T-helper 17 cell (primary cell): ENCODE results near the gene C17orf100. TPM values are rescaled to one million over a fixed set of nuclear protein-coding genes. Genes with fewer than 3 reads are reported as not detected.
"Not testable (repeated sequence)": the region's sequence is repeated elsewhere in the genome, so short reads cannot be mapped to it uniquely, and the experiment has no call there.

ENCODE experiments used
- ATAC-seq: fragments of 150-1000 bp; cut with Tn5 transposase; 2 replicates; pipeline ENCODE4 v1.10.0; 2021; ENCODE audit warnings: mild to moderate bottlenecking, moderate library complexity
- DNase-seq, 3 donors: peaks; one replicate each; pipeline versions ENCODE4 v3.0.0 to v3.0.0-alpha.2; 2020 to 2021
- H3K9me3 ChIP-seq: one replicate; pipeline ENCODE4 v1.7.0; 2013; ENCODE audit warnings: low read length, mild to moderate bottlenecking; ENCODE audit not compliant: control insufficient read depth, poor library complexity, severe bottlenecking
- H3K27ac Mint-ChIP-seq: one replicate; pipeline ENCODE4 v1.8.0; 2022; ENCODE audit warnings: mild to moderate bottlenecking, moderate library complexity, mixed read lengths
- H3K27me3 Mint-ChIP-seq: one replicate; pipeline ENCODE4 v1.8.0; 2022; ENCODE audit warnings: mixed read lengths
- H3K36me3 Mint-ChIP-seq: one replicate; pipeline ENCODE4 v1.8.0; 2022; ENCODE audit warnings: low read depth, mixed read lengths
- H3K4me1 Mint-ChIP-seq: one replicate; pipeline ENCODE4 v1.8.0; 2022; ENCODE audit warnings: mild to moderate bottlenecking, mixed read lengths
- H3K4me3 Mint-ChIP-seq: one replicate; pipeline ENCODE4 v1.8.0; 2022; ENCODE audit warnings: mild to moderate bottlenecking, moderate library complexity, mixed read lengths
- total RNA-seq, 4 donors: library from RNA in 2 of 4; stranded (reverse) in 2 of 4; gene quantifications; one replicate each; pipeline ENCODE4 v1.2.3 and lab custom pipeline; 2022 to 2026

C17orf100 gene
- total RNA-seq, 2 donors from 2014 or later = 1.3 to 2.5 TPM

- no peak for ATAC-seq
- DNase-seq = no peak
- H3K27ac Mint-ChIP-seq = no peak overlapping the region
- peaks cover 2% of the 10 kb centered on the region for H3K36me3 Mint-ChIP-seq
- H3K9me3 ChIP-seq = no peaks in the 10 kb centered on the region
- H3K4me1 Mint-ChIP-seq = peaks cover 12% of the 10 kb centered on the region
- H3K27me3 Mint-ChIP-seq = peaks cover 47% of the 10 kb centered on the region
- H3K4me3 Mint-ChIP-seq = no peak overlapping the region
These were observed 30.1 kb downstream of the C17orf100 start for GRCh38 chr17:6681671-6682070.

DNA sequence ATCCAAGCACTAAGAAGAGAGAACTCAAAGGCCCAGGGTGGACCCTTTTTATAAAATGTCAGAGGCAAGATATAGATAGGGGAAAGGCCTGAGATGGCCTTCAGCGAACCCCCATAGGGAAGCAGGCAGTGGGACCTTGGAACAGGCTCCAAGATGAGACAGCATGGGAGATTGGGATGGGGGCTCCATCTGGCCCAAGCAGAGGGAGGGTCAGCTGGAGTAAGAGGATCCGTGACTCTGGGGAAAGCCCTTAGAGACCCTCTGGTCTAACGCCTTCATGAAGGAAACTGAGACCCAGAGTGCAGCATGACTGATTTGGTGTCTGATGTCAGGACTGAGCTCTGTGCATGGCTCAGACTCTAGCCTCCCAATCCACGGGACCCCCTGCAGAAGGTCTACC is 30.8 kb downstream of the C17orf100 start:
- Mint-ChIP-seq H3K27me3 (peaks cover 54% of the 10 kb centered on the region), H3K4me3 (no peak overlapping the region), H3K27ac (no peak overlapping the region), H3K36me3 (peaks cover 6% of the 10 kb centered on the region), H3K4me1 (peaks cover 15% of the 10 kb centered on the region)
- H3K9me3 ChIP-seq = no peaks in the 10 kb centered on the region
- ATAC-seq = no peak
- no peak for DNase-seq

DNA sequence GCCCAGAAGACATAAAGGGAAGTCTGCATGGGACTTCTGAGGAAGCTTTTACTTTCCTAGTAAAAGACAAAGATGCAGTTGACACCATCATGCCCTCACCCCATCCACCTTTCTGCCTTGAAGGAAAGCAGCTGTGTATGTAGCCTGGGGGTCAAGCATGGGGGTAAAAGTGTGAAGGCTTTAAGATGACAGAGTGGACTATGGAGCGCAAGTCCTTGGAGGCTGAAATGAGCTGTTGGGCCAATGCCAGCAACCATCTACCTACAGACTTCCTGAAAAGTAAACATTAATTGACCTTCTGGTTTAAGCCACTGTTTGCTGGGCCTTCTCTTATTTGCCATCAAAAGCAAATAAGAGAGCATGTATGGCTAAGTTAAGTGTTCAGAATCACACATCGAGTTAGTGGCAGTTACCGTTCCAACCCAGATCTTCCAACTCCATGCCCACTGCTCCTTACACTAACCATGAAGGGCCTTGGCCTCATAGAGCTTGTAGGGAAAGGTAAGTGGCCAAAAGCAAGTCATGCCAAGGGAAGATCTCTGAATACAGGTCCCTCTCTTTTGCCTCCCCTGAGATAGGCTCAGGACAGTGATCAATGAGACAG is 31.6 kb downstream of the C17orf100 start:
- Mint-ChIP-seq H3K4me3 (no peak overlapping the region), H3K36me3 (peaks cover 6% of the 10 kb centered on the region), H3K27ac (no peak overlapping the region), H3K4me1 (peaks cover 11% of the 10 kb centered on the region), H3K27me3 (peaks cover 56% of the 10 kb centered on the region)
- DNase-seq (no peak), ATAC-seq (no peak)
- no peaks in the 10 kb centered on the region for H3K9me3 ChIP-seq

DNA sequence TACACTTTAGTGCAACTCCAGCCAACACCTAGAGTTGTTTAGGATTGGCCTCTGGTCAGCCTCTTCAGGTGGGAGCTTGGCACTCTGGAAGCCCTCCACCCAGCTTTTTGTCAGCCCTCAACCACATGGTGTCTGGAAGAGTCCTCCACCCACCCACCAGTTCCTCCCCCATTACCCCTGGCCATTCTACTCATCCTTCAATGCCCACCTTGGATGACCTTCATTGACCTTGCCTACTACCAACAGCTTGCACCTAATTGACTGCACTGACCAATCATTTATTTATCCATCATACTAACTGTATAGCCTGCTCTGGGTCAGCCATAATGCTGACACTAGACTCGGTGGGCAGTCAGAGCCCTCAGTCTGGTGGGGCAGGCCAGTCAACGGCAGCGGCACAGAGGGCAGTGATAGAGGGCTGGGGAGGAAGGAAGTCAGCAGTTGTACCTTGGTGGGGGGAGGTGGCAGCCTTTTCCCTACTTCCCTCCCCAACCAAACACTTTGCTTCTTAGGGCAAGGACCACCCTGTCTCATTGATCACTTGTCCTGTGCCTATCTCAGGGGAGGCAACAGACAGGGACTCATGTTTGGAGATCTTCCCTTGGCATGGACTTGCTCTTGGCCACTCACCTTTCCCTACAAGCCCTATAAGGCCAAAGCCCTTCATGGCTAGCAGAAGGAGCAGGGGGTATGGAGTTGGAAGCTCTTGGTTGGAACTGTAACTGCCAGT is 32.3 kb downstream of the C17orf100 start:
- peaks cover 7% of the 10 kb centered on the region for H3K4me1 Mint-ChIP-seq
- ATAC-seq (no peak), DNase-seq (no peak)
- H3K9me3 ChIP-seq = no peaks in the 10 kb centered on the region
- H3K36me3 Mint-ChIP-seq = peaks cover 6% of the 10 kb centered on the region
- no peak overlapping the region for H3K27ac Mint-ChIP-seq
- H3K27me3 Mint-ChIP-seq = peaks cover 50% of the 10 kb centered on the region
- H3K4me3 Mint-ChIP-seq = no peak overlapping the region

DNA sequence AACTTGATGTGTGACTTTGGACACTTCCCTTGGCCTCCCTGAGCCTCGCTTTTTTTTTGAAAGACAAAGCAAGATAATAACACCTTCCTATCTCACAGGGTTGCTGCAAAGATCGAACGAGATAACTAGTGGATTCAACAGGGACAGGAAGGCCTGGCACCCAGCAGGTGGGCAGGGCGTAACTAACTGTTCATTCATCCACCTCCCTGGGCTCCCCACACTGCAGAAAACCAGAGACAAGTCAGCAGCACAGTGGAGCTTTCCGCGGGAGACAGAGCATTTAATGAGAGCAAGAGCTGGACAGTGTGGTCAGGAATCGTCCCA is 32.9 kb downstream of the C17orf100 start:
- no peak for ATAC-seq
- H3K4me1 Mint-ChIP-seq = peaks cover 7% of the 10 kb centered on the region
- no peak for DNase-seq
- H3K9me3 ChIP-seq = no peaks in the 10 kb centered on the region
- H3K27me3 Mint-ChIP-seq = peaks cover 48% of the 10 kb centered on the region
- H3K27ac Mint-ChIP-seq = no peak overlapping the region
- peaks cover 6% of the 10 kb centered on the region for H3K36me3 Mint-ChIP-seq
- no peak overlapping the region for H3K4me3 Mint-ChIP-seq

GRCh38 chr17:6684881-6685767 is 33.6 kb downstream of the C17orf100 start:
- no peak for DNase-seq
- peaks cover 55% of the 10 kb centered on the region for H3K27me3 Mint-ChIP-seq

GRCh38 chr17:6686026-6686425 is 34.5 kb downstream of the C17orf100 start:
- H3K9me3 ChIP-seq = no peaks in the 10 kb centered on the region
- DNase-seq (no peak), ATAC-seq (no peak)
- no peak overlapping the region for H3K4me3 Mint-ChIP-seq
- H3K27ac Mint-ChIP-seq = no peak overlapping the region
- H3K27me3 Mint-ChIP-seq = peaks cover 63% of the 10 kb centered on the region
- H3K4me1 Mint-ChIP-seq = peaks cover 7% of the 10 kb centered on the region
- peaks cover 6% of the 10 kb centered on the region for H3K36me3 Mint-ChIP-seq

More at GRCh38 chr17:6684881-6685767, 33.6 kb downstream of the C17orf100 start:
- Mint-ChIP-seq H3K36me3 (peaks cover 6% of the 10 kb centered on the region), H3K4me1 (peaks cover 7% of the 10 kb centered on the region), H3K27ac (no peak overlapping the region), H3K4me3 (no peak overlapping the region)
- H3K9me3 ChIP-seq = no peaks in the 10 kb centered on the region
- no peak for ATAC-seq

DNA sequence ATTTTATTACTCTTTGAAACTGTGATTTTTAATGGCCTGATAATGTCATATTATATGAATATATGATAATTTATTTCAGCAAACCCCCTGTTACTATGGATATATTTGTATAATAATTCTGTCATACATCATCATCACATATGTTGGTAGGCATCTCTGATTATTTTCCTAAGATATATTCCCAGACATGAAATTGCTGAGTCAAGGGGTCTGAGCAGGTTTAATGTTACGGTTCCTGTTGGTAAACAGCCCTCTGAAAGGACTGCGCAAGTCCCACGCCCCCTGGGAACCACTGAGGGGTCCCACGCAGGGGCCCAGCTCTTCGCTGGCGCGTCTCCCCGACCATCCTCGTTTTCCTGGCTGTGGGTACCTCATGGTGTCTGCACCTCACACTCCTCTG is 37.4 kb downstream of the C17orf100 start:
- no peak overlapping the region for H3K27ac Mint-ChIP-seq
- H3K4me3 Mint-ChIP-seq = no peak overlapping the region
- peaks cover 7% of the 10 kb centered on the region for H3K4me1 Mint-ChIP-seq

DNA sequence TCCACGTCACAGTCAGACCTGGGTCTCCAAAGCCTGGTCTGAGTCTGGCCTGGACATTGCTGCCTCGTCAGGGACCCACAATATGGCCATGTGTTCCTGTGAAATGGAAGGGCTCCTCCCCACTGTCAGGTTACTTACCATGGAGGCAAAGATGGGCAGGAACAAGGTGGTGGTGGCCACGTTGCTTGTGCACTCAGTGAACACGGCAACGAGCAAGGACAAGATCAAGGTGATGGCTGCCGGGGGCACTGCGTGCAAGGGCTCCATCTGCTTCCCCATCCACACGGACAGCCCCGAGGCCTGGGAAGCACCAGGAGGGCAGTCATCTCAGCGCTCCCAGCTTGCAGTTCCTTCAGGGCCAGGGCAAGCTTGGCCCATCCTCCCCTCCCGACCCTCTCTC is 39.1 kb downstream of the C17orf100 start:
- no peak overlapping the region for H3K27ac Mint-ChIP-seq
- no peak for DNase-seq
- H3K4me1 Mint-ChIP-seq = peaks cover 7% of the 10 kb centered on the region
- ATAC-seq = no peak
- peaks cover 83% of the 10 kb centered on the region for H3K27me3 Mint-ChIP-seq
- no peaks in the 10 kb centered on the region for H3K9me3 ChIP-seq
- peaks cover 3% of the 10 kb centered on the region for H3K36me3 Mint-ChIP-seq
- no peak overlapping the region for H3K4me3 Mint-ChIP-seq

More for the DNA sequence above, 37.4 kb downstream of the C17orf100 start:
- peaks cover 85% of the 10 kb centered on the region for H3K27me3 Mint-ChIP-seq
- no peaks in the 10 kb centered on the region for H3K9me3 ChIP-seq
- H3K36me3 Mint-ChIP-seq = peaks cover 6% of the 10 kb centered on the region
- DNase-seq (no peak), ATAC-seq (no peak)

- no peak overlapping the region for H3K4me3 Mint-ChIP-seq
- peaks cover 3% of the 10 kb centered on the region for H3K36me3 Mint-ChIP-seq
- H3K9me3 ChIP-seq = no peaks in the 10 kb centered on the region
- DNase-seq = no peak
- H3K4me1 Mint-ChIP-seq = peaks cover 7% of the 10 kb centered on the region
- ATAC-seq = no peak
- H3K27ac Mint-ChIP-seq = no peak overlapping the region
- H3K27me3 Mint-ChIP-seq = peaks cover 85% of the 10 kb centered on the region
These were observed 40.0 kb downstream of the C17orf100 start for GRCh38 chr17:6691546-6691945.

DNA sequence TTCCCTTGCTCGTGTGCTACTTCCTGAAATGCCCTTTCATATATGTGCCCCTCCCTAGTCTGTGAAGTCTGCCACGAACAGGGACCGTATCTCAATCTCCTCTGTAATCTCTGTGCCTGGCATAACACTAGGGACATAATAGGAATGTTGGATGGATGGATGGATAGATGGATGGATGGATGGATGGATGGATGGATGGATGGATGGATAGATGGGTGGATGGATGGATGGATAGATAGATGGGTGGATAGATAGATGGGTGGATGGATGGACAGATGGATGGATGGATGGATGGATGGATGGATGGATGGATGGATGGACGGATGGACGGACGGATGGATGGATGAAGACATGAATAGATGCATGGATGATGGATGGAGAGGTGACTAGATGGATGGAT is 40.4 kb downstream of the C17orf100 start:
- ATAC-seq, H3K9me3 ChIP-seq, H3K27ac Mint-ChIP-seq, H3K36me3 Mint-ChIP-seq, H3K4me1 Mint-ChIP-seq, DNase-seq, H3K4me3 Mint-ChIP-seq: not testable (repeated sequence)
- H3K27me3 Mint-ChIP-seq = peaks cover 82% of the 10 kb centered on the region

GRCh38 chr17:6695051-6695450 is 43.5 kb downstream of the C17orf100 start:
- ATAC-seq (no peak), DNase-seq (no peak)
- H3K36me3 Mint-ChIP-seq = no peaks in the 10 kb centered on the region
- peaks cover 61% of the 10 kb centered on the region for H3K27me3 Mint-ChIP-seq
- H3K4me3 Mint-ChIP-seq = no peak overlapping the region
- no peaks in the 10 kb centered on the region for H3K9me3 ChIP-seq
- H3K27ac Mint-ChIP-seq = no peak overlapping the region
- H3K4me1 Mint-ChIP-seq = peaks cover 4% of the 10 kb centered on the region

DNA sequence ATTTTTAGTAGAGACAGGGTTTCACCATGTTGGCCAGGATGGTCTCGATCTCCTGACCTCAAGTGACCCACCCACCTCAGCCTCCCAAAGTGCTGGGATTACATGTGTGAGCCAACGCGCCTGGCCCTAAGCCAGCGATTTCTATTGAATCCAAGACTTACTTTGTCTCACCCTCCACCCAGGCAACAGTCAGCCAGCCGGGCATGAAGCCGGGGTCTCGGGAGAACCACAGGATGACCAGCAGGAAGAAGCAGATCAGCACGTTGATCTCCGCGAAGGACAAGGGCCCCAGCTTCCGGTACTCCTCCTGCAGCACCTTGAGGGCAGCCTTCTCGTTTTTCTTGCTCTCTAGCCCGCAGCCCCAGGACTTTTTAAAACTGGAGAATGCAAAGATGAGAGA is 44.0 kb downstream of the C17orf100 start:
- ATAC-seq = no peak
- no peak overlapping the region for H3K27ac Mint-ChIP-seq
- no peak overlapping the region for H3K4me3 Mint-ChIP-seq

More for the DNA sequence above, 44.0 kb downstream of the C17orf100 start:
- Mint-ChIP-seq H3K4me1 (peaks cover 4% of the 10 kb centered on the region), H3K27me3 (peaks cover 60% of the 10 kb centered on the region), H3K36me3 (no peaks in the 10 kb centered on the region)
- no peak for DNase-seq
- H3K9me3 ChIP-seq = no peaks in the 10 kb centered on the region
